ENCODE data around the gene FRAS1.
"Not testable (repeated sequence)": the region's sequence is repeated elsewhere in the genome, so short reads cannot be mapped to it uniquely, and the experiment has no call there.

Gene FRAS1

GRCh38 chr4:78297116-78297800 lies 240.1 kb downstream of the FRAS1 start:
- no peaks in the 10 kb centered on the region for H3K4me1 ChIP-seq (ENCODE audit: control insufficient read depth, insufficient read depth, low read length)
- no peak overlapping the region for H3K4me3 ChIP-seq (ENCODE audit: low read length)
- no peaks in the 10 kb centered on the region for H3K9me3 ChIP-seq (ENCODE audit: control insufficient read depth, insufficient read depth, low read length)
- WGBS (ENCODE audit: insufficient coverage, insufficient read length): no CpG with 5 or more reads among the region's 3 CpGs
- DNase-seq (ENCODE audit: low read depth, low spot score): no peak
- H3K27ac ChIP-seq (ENCODE audit: low read length): no peak overlapping the region
- H3K36me3 ChIP-seq (ENCODE audit: control insufficient read depth, insufficient read depth, low read length): peaks cover 3% of the 10 kb centered on the region; the same call in 1 of the 2 replicates
- no peaks in the 10 kb centered on the region for H3K27me3 ChIP-seq (ENCODE audit: control insufficient read depth, insufficient read depth, low read length)

- no peak overlapping the region for H3K27ac ChIP-seq (ENCODE audit: low read length)
- H3K9me3 ChIP-seq (ENCODE audit: control insufficient read depth, insufficient read depth, low read length): no peaks in the 10 kb centered on the region
- H3K4me3 ChIP-seq (ENCODE audit: low read length): no peak overlapping the region
- H3K36me3 ChIP-seq (ENCODE audit: control insufficient read depth, insufficient read depth, low read length): peaks cover 3% of the 10 kb centered on the region; the same call in 1 of the 2 replicates
- no peak for DNase-seq (ENCODE audit: low read depth, low spot score)
- H3K27me3 ChIP-seq (ENCODE audit: control insufficient read depth, insufficient read depth, low read length): no peaks in the 10 kb centered on the region
- H3K4me1 ChIP-seq (ENCODE audit: control insufficient read depth, insufficient read depth, low read length): no peaks in the 10 kb centered on the region
Measured at GRCh38 chr4:78298618-78299017, 241.5 kb downstream of the FRAS1 start.

- Histone ChIP-seq H3K27ac (ENCODE audit: low read length) (no peak overlapping the region), H3K9me3 (ENCODE audit: control insufficient read depth, insufficient read depth, low read length) (no peaks in the 10 kb centered on the region), H3K4me3 (ENCODE audit: low read length) (no peak overlapping the region), H3K36me3 (ENCODE audit: control insufficient read depth, insufficient read depth, low read length) (peaks cover 3% of the 10 kb centered on the region; the same call in 1 of the 2 replicates), H3K27me3 (ENCODE audit: control insufficient read depth, insufficient read depth, low read length) (no peaks in the 10 kb centered on the region), H3K4me1 (ENCODE audit: control insufficient read depth, insufficient read depth, low read length) (no peaks in the 10 kb centered on the region)
- no CpG with 5 or more reads among the region's 2 CpGs for WGBS (ENCODE audit: insufficient coverage, insufficient read length)
- DNase-seq (ENCODE audit: low read depth, low spot score): no peak
Measured at GRCh38 chr4:78299565-78299972, 242.4 kb downstream of the FRAS1 start.

GRCh38 chr4:78307263-78307662 lies 250.1 kb downstream of the FRAS1 start:
- WGBS (ENCODE audit: insufficient coverage, insufficient read length): no CpG with 5 or more reads among the region's 16 CpGs
- H3K27ac ChIP-seq (ENCODE audit: low read length); H3K4me3 ChIP-seq (ENCODE audit: low read length); H3K27me3 ChIP-seq (ENCODE audit: control insufficient read depth, insufficient read depth, low read length); H3K9me3 ChIP-seq (ENCODE audit: control insufficient read depth, insufficient read depth, low read length); DNase-seq (ENCODE audit: low read depth, low spot score); H3K4me1 ChIP-seq (ENCODE audit: control insufficient read depth, insufficient read depth, low read length): not testable (repeated sequence)
- peaks cover 12% of the 10 kb centered on the region; the same call in 1 of the 2 replicates for H3K36me3 ChIP-seq (ENCODE audit: control insufficient read depth, insufficient read depth, low read length)

- H3K4me1 ChIP-seq (ENCODE audit: control insufficient read depth, insufficient read depth, low read length): peaks cover 3% of the 10 kb centered on the region
- WGBS (ENCODE audit: insufficient coverage, insufficient read length): no CpG with 5 or more reads among the region's 4 CpGs
- H3K27ac ChIP-seq (ENCODE audit: low read length): no peak overlapping the region
- peaks cover 12% of the 10 kb centered on the region; the same call in 1 of the 2 replicates for H3K36me3 ChIP-seq (ENCODE audit: control insufficient read depth, insufficient read depth, low read length)
- H3K27me3 ChIP-seq (ENCODE audit: control insufficient read depth, insufficient read depth, low read length): no peaks in the 10 kb centered on the region
- no peaks in the 10 kb centered on the region for H3K9me3 ChIP-seq (ENCODE audit: control insufficient read depth, insufficient read depth, low read length)
- DNase-seq (ENCODE audit: low read depth, low spot score): no peak
- H3K4me3 ChIP-seq (ENCODE audit: low read length): no peak overlapping the region
Measured at GRCh38 chr4:78308517-78308916, 251.4 kb downstream of the FRAS1 start.

GRCh38 chr4:78309352-78309751 lies 252.2 kb downstream of the FRAS1 start:
- no CpG with 5 or more reads among the region's 2 CpGs for whole genome bisulfite sequencing (ENCODE audit: insufficient coverage, insufficient read length)
- Histone ChIP-seq H3K27me3 (ENCODE audit: control insufficient read depth, insufficient read depth, low read length) (no peaks in the 10 kb centered on the region), H3K27ac (ENCODE audit: low read length) (no peak overlapping the region), H3K4me3 (ENCODE audit: low read length) (no peak overlapping the region), H3K36me3 (ENCODE audit: control insufficient read depth, insufficient read depth, low read length) (peaks cover 12% of the 10 kb centered on the region; the same call in 1 of the 2 replicates), H3K9me3 (ENCODE audit: control insufficient read depth, insufficient read depth, low read length) (no peaks in the 10 kb centered on the region), H3K4me1 (ENCODE audit: control insufficient read depth, insufficient read depth, low read length) (peaks cover 3% of the 10 kb centered on the region)
- DNase-seq (ENCODE audit: low read depth, low spot score): no peak

GRCh38 chr4:78310007-78310739 lies 253.1 kb downstream of the FRAS1 start:
- peaks cover 12% of the 10 kb centered on the region; the same call in 1 of the 2 replicates for H3K36me3 ChIP-seq (ENCODE audit: control insufficient read depth, insufficient read depth, low read length)
- peaks cover 3% of the 10 kb centered on the region for H3K4me1 ChIP-seq (ENCODE audit: control insufficient read depth, insufficient read depth, low read length)
- no peak overlapping the region for H3K27ac ChIP-seq (ENCODE audit: low read length)
- no peaks in the 10 kb centered on the region for H3K9me3 ChIP-seq (ENCODE audit: control insufficient read depth, insufficient read depth, low read length)
- no CpG with 5 or more reads among the region's 6 CpGs for WGBS (ENCODE audit: insufficient coverage, insufficient read length)
- no peak for DNase-seq (ENCODE audit: low read depth, low spot score)
- H3K27me3 ChIP-seq (ENCODE audit: control insufficient read depth, insufficient read depth, low read length): no peaks in the 10 kb centered on the region
- H3K4me3 ChIP-seq (ENCODE audit: low read length): no peak overlapping the region

GRCh38 chr4:78310740-78311115 lies 253.6 kb downstream of the FRAS1 start:
- no CpG with 5 or more reads among the region's 6 CpGs for WGBS (ENCODE audit: insufficient coverage, insufficient read length)
- Histone ChIP-seq H3K4me3 (ENCODE audit: low read length) (no peak overlapping the region), H3K27me3 (ENCODE audit: control insufficient read depth, insufficient read depth, low read length) (no peaks in the 10 kb centered on the region), H3K4me1 (ENCODE audit: control insufficient read depth, insufficient read depth, low read length) (peaks cover 3% of the 10 kb centered on the region), H3K27ac (ENCODE audit: low read length) (no peak overlapping the region), H3K9me3 (ENCODE audit: control insufficient read depth, insufficient read depth, low read length) (no peaks in the 10 kb centered on the region), H3K36me3 (ENCODE audit: control insufficient read depth, insufficient read depth, low read length) (peaks cover 14% of the 10 kb centered on the region; the same call in 1 of the 2 replicates)
- no peak for DNase-seq (ENCODE audit: low read depth, low spot score)

GRCh38 chr4:78311306-78311705 lies 254.2 kb downstream of the FRAS1 start:
- Histone ChIP-seq H3K4me3 (ENCODE audit: low read length) (no peak overlapping the region), H3K9me3 (ENCODE audit: control insufficient read depth, insufficient read depth, low read length) (no peaks in the 10 kb centered on the region), H3K27me3 (ENCODE audit: control insufficient read depth, insufficient read depth, low read length) (no peaks in the 10 kb centered on the region), H3K4me1 (ENCODE audit: control insufficient read depth, insufficient read depth, low read length) (peaks cover 3% of the 10 kb centered on the region), H3K27ac (ENCODE audit: low read length) (no peak overlapping the region), H3K36me3 (ENCODE audit: control insufficient read depth, insufficient read depth, low read length) (peaks cover 17% of the 10 kb centered on the region; the same call in 1 of the 2 replicates)
- DNase-seq (ENCODE audit: low read depth, low spot score): no peak
- no CpG with 5 or more reads among the region's 4 CpGs for WGBS (ENCODE audit: insufficient coverage, insufficient read length)

GRCh38 chr4:78312989-78313753 lies 256.0 kb downstream of the FRAS1 start:
- no CpG with 5 or more reads among the region's 2 CpGs for WGBS (ENCODE audit: insufficient coverage, insufficient read length)
- no peak for DNase-seq (ENCODE audit: low read depth, low spot score)
- no peaks in the 10 kb centered on the region; the same call in 1 of the 2 replicates for H3K4me1 ChIP-seq (ENCODE audit: control insufficient read depth, insufficient read depth, low read length)
- no peak overlapping the region for H3K27ac ChIP-seq (ENCODE audit: low read length)
- H3K4me3 ChIP-seq (ENCODE audit: low read length): no peak overlapping the region
- H3K27me3 ChIP-seq (ENCODE audit: control insufficient read depth, insufficient read depth, low read length): no peaks in the 10 kb centered on the region
- H3K36me3 ChIP-seq (ENCODE audit: control insufficient read depth, insufficient read depth, low read length): peaks cover 24% of the 10 kb centered on the region; the same call in 1 of the 2 replicates
- no peaks in the 10 kb centered on the region for H3K9me3 ChIP-seq (ENCODE audit: control insufficient read depth, insufficient read depth, low read length)
